Stimulated activated CD8-positive, alpha-beta memory T cell treated with anti-CD3 and anti-CD28 coated beads, Interleukin-2, amount 100 ng/mL, for 48 hours (primary cell): Measurements from ENCODE around the gene RPS24.
"Not testable (repeated sequence)": the region's sequence is repeated elsewhere in the genome, so short reads cannot be mapped to it uniquely, and the experiment has no call there.

Experiments used
- DNase-seq, 2 donors: peaks; one replicate each; pipeline ENCODE4 v3.0.0-alpha.2; 2020; ENCODE audit warnings: low read depth in 2 of 2

The RPS24 gene

GRCh38 chr10:78033637-78034470 is at the start of gene RPS24:
Gene RPS24 (plus strand): TSS chr10:78033863. CDS start chr10:78033902, 39 bp downstream.
- peak; percentile 86 to 89 for DNase-seq

- DNase-seq, result no peak
Observed at GRCh38 chr10:77984986-77985385, 48.7 kb upstream of the RPS24 start.

- DNase-seq, result no peak
Observed at GRCh38 chr10:77987671-77988255, 45.9 kb upstream of the RPS24 start.

GRCh38 chr10:77989081-77989724 is 44.5 kb upstream of the RPS24 start:
- no peak for DNase-seq

- DNase-seq, result no peak
Observed at GRCh38 chr10:77993620-77994019, 40.0 kb upstream of the RPS24 start.

- not testable (repeated sequence) for DNase-seq
Observed at GRCh38 chr10:77998780-77999179, 34.9 kb upstream of the RPS24 start.

- DNase-seq, result no peak
Observed at GRCh38 chr10:78000206-78000605, 33.5 kb upstream of the RPS24 start.

- no peak for DNase-seq
Observed at GRCh38 chr10:78000956-78001472, 32.6 kb upstream of the RPS24 start.

- DNase-seq, result no peak
Observed at GRCh38 chr10:78002541-78003288, 30.9 kb upstream of the RPS24 start.

GRCh38 chr10:78004215-78005026 is 29.2 kb upstream of the RPS24 start:
- DNase-seq, result no peak

- no peak for DNase-seq
Observed at GRCh38 chr10:78007172-78007571, 26.5 kb upstream of the RPS24 start.

GRCh38 chr10:78009662-78010061 is 24.0 kb upstream of the RPS24 start:
- no peak for DNase-seq

- no peak for DNase-seq
Observed at GRCh38 chr10:78010278-78010677, 23.4 kb upstream of the RPS24 start.

GRCh38 chr10:78011065-78011464 is 22.6 kb upstream of the RPS24 start:
- no peak for DNase-seq

- no peak for DNase-seq
Observed at GRCh38 chr10:78013564-78013963, 20.1 kb upstream of the RPS24 start.

GRCh38 chr10:78015546-78015945 is 18.1 kb upstream of the RPS24 start:
- no peak for DNase-seq

GRCh38 chr10:78017856-78018255 is 15.8 kb upstream of the RPS24 start:
- DNase-seq, result no peak

- DNase-seq, result no peak
Observed at GRCh38 chr10:78019264-78019663, 14.4 kb upstream of the RPS24 start.

GRCh38 chr10:78021201-78021600 is 12.5 kb upstream of the RPS24 start:
- DNase-seq, result no peak

- DNase-seq, result no peak
Observed at GRCh38 chr10:78023741-78024140, 9.9 kb upstream of the RPS24 start.
